OCI-LY7 (cell line): ENCODE results near the gene SAMM50. TPM values are rescaled to one million over a fixed set of nuclear protein-coding genes. Genes with fewer than 3 reads are reported as not detected.

ENCODE experiments used
- BruUV-seq: library from RNA; stranded (reverse); fragments of 400-500 nt; replicated peaks from 2 replicates; lab custom pipeline; 2021; lab: Mats Ljungman, UMichigan
- CTCF ChIA-PET: fragments of 300-600 bp; sonication (Branson Sonifier 250); formaldehyde crosslinking; loops from one replicate; lab custom pipeline; 2022; ENCODE audit warnings: antibody characterized with exemption; ENCODE audit not compliant: unreplicated experiment; lab: Charles Lee
- POLR2A ChIA-PET: fragments of 300-600 bp; sonication (Branson Sonifier 250); formaldehyde crosslinking; loops from one replicate; lab custom pipeline; 2022; ENCODE audit warnings: antibody characterized with exemption; lab: Charles Lee
- DNase-seq: peaks from one replicate; pipeline ENCODE4 v3.0.0-alpha.2; 2015; ENCODE audit warnings: low spot score
- H2AFZ ChIP-seq: fragments of 200-600 bp; sonication (generic), shearing (Covaris generic); 2 replicates; pipeline ENCODE4 v1.6.1; 2014; ENCODE audit warnings: mild to moderate bottlenecking, antibody characterized with exemption, low read length, moderate library complexity
- H3K27ac ChIP-seq: fragments of 200-600 bp; sonication (generic); 2 replicates; pipeline ENCODE4 v1.5.1; 2014; ENCODE audit warnings: mixed run types, low read depth, mild to moderate bottlenecking, moderate library complexity, low read length, inconsistent platforms; ENCODE audit not compliant: poor library complexity, severe bottlenecking
- H3K36me3 ChIP-seq: fragments of 200-600 bp; sonication (generic); 2 replicates; pipeline ENCODE4 v1.6.1; 2014; ENCODE audit warnings: mild to moderate bottlenecking, antibody characterized with exemption, low read length, moderate library complexity, mixed read lengths; ENCODE audit not compliant: insufficient read depth
- H3K4me1 ChIP-seq: fragments of 200-600 bp; sonication (generic); 2 replicates; pipeline ENCODE4 v1.5.1; 2014; ENCODE audit warnings: mild to moderate bottlenecking, low read length; ENCODE audit not compliant: insufficient read depth, poor library complexity, severe bottlenecking
- H3K4me2 ChIP-seq: fragments of 200-600 bp; sonication (generic); 2 replicates; pipeline ENCODE4 v1.6.1; 2014; ENCODE audit warnings: mild to moderate bottlenecking, low read length
- H3K4me3 ChIP-seq: fragments of 200-600 bp; sonication (generic); 2 replicates; pipeline ENCODE4 v1.5.1; 2014; ENCODE audit warnings: mild to moderate bottlenecking, low read depth, low read length; ENCODE audit not compliant: poor library complexity, severe bottlenecking
- H3K79me2 ChIP-seq: fragments of 200-600 bp; sonication (generic); 2 replicates; pipeline ENCODE4 v1.6.1; 2016; ENCODE audit warnings: low read depth, mild to moderate bottlenecking, low read length, moderate library complexity, mixed read lengths; ENCODE audit not compliant: insufficient read depth
- H3K9me2 ChIP-seq: fragments of 200-600 bp; sonication (generic); 2 replicates; pipeline ENCODE4 v1.6.1; 2016; ENCODE audit warnings: mild to moderate bottlenecking, low read length, mixed read lengths; ENCODE audit not compliant: insufficient read depth
- H3K9me3 ChIP-seq: fragments of 200-600 bp; sonication (generic); 2 replicates; pipeline ENCODE4 v1.6.1; 2014; ENCODE audit warnings: mild to moderate bottlenecking, mixed run types, low read length, mixed read lengths
- H4K20me1 ChIP-seq: fragments of 200-600 bp; sonication (generic); 2 replicates; pipeline ENCODE4 v1.6.1; 2014; ENCODE audit warnings: mild to moderate bottlenecking, antibody characterized with exemption, low read length, moderate library complexity, mixed read lengths; ENCODE audit not compliant: insufficient read depth
- EZH2phosphoT487 ChIP-seq: fragments of 200-600 bp; sonication (generic); IDR thresholded peaks from 2 replicates; pipeline ENCODE4 v1.6.1; 2018; ENCODE audit warnings: low read depth, borderline replicate concordance, mild to moderate bottlenecking, mixed run types, antibody characterized with exemption, low read length, moderate library complexity, mixed read lengths
- intact Hi-C: fragments of 100-400 bp; cut with micrococcal nuclease; formaldehyde crosslinking; loops from one replicate; pipeline ENCODE4 v1.10.0; 2022; ENCODE audit not compliant: unreplicated experiment
- total RNA-seq, 2 experiments: library from RNA; depleted of rRNA in 1 of 2; stranded (reverse); fragments of >200 nt in 1 of 2; shearing (Covaris generic) in 1 of 2; gene quantifications; 2 replicates each; pipeline ENCODE4 v1.2.3, GENCODE V29; 2014 to 2022
- TF ChIP-seq, protein P1 (sequence below): fragments of 200-600 bp; sonication (generic); conservative IDR thresholded peaks from 2 replicates; pipeline ENCODE4 v1.5.1; 2014; ENCODE audit warnings: mild to moderate bottlenecking, antibody characterized with exemption, low read length, moderate library complexity, mixed read lengths

SAMM50 gene
- total RNA-seq, 2 experiments from 2014 or later = 34.6 to 72.9 TPM

DNA sequence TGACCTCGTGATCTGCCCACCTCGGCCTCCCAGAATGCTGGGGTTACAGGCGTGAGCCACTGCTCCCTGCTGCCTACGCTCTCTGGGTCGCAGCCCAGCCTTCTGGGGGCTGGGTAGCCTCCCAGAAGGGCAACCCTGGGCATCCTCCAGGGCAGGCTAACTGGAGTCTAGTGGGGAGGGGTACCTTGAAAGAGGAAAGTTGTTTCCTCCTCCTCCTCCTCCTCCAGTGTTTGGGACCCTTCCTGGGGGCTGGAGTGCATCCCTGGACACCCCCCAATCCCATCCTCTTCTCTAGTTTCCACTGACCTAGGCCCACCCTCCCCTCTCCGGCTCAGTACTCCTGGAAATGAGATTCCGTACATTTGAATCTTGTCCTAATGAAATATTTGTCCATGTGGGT lies 30.4 kb upstream of the SAMM50 start:
- no peak overlapping the region for H3K27ac ChIP-seq
- H4K20me1 ChIP-seq = no peaks in the 10 kb centered on the region
- no peaks in the 10 kb centered on the region for H3K9me3 ChIP-seq
- no peaks in the 10 kb centered on the region for H3K79me2 ChIP-seq
- intact Hi-C loops = no loop called here
- no peaks in the 10 kb centered on the region for H3K4me1 ChIP-seq
- H3K4me2 ChIP-seq = no peak overlapping the region
- H3K4me3 ChIP-seq = no peak overlapping the region
- H3K9me2 ChIP-seq = no peaks in the 10 kb centered on the region
- CTCF ChIA-PET = no interaction called here
- BruUV-seq = no TSS peak
- no peak for DNase-seq
- TF ChIP-seq EZH2phosphoT487 = no peak
- TF ChIP-seq, protein P1, sequence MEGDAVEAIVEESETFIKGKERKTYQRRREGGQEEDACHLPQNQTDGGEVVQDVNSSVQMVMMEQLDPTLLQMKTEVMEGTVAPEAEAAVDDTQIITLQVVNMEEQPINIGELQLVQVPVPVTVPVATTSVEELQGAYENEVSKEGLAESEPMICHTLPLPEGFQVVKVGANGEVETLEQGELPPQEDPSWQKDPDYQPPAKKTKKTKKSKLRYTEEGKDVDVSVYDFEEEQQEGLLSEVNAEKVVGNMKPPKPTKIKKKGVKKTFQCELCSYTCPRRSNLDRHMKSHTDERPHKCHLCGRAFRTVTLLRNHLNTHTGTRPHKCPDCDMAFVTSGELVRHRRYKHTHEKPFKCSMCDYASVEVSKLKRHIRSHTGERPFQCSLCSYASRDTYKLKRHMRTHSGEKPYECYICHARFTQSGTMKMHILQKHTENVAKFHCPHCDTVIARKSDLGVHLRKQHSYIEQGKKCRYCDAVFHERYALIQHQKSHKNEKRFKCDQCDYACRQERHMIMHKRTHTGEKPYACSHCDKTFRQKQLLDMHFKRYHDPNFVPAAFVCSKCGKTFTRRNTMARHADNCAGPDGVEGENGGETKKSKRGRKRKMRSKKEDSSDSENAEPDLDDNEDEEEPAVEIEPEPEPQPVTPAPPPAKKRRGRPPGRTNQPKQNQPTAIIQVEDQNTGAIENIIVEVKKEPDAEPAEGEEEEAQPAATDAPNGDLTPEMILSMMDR = no peak
- no peak overlapping the region for H2AFZ ChIP-seq
- POLR2A ChIA-PET = no interaction called here
- H3K36me3 ChIP-seq = no peaks in the 10 kb centered on the region

DNA sequence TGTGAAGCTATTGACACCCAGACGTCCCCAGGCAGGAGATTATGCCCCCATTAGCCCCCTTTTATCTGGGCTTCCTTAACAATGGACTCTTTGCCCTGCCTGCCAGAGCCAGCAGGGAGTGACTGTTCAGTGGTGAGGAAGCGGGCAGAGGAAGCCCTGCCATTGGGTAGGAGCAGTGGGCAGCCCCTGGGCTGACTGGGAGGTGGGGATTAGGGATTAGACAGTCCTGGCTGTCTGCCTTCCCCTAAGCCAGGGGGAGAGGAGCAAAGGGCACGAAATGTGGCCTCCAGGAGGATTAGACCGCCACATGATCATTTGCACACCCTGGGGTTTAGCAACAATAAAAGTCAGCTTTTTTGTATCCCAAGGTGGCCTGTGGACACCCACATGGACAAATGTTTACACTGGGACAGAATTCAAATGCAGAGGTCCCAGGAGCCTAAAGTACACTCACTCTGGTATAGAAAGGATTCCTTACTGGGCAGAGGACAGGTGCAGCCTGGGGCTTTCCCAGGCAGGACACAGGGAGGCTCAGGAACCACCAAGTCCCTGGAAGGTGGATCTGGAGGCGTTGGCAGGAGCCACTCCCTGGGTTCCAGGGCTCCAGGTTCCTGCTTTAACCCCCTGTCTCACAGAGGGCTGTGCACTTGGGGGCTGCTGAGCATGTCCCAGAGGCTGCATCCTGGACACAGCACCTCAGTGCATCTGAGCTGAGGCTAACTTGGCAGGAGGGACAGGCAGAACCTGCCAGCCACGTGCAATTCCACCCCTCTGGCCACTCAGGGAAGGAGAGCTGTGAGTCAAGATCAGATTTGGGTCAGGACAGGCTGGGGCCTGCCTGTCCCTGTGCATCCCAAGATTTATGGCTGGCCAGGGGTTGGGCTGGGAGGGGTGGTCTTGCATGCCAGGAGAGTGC lies 29.6 kb upstream of the SAMM50 start:
- TF ChIP-seq, protein P1 = no peak
- no peak for TF ChIP-seq EZH2phosphoT487
- no peaks in the 10 kb centered on the region for H3K9me3 ChIP-seq
- no peak for DNase-seq
- H3K36me3 ChIP-seq = no peaks in the 10 kb centered on the region
- no peak overlapping the region for H3K4me2 ChIP-seq
- H3K4me3 ChIP-seq = no peak overlapping the region
- H3K4me1 ChIP-seq = no peaks in the 10 kb centered on the region
- no peak overlapping the region for H3K27ac ChIP-seq
- intact Hi-C loops = no loop called here
- no peak overlapping the region for H2AFZ ChIP-seq
- no peaks in the 10 kb centered on the region for H4K20me1 ChIP-seq
- H3K9me2 ChIP-seq = no peaks in the 10 kb centered on the region
- no TSS peak for BruUV-seq
- POLR2A ChIA-PET = no interaction called here
- H3K79me2 ChIP-seq = no peaks in the 10 kb centered on the region
- CTCF ChIA-PET = no interaction called here

DNA sequence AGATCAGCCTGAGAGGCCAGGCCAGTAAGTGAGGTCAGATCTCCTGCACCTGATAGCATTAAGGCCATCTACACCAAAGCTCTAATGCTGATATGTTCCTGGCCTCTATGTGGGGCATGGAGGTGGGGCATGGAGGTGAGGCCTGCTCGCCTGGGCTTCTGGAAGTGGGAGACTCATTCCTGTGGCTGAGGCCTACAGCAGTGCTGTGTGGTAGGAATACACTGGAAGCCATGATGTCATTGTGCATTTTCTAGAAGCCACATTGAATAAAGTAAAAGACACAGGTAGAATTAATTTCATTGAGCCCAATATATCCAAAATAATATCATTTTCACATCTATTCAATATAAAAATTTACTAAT lies 28.9 kb upstream of the SAMM50 start:
- no peaks in the 10 kb centered on the region for H3K4me1 ChIP-seq
- no peaks in the 10 kb centered on the region for H3K9me2 ChIP-seq
- no TSS peak for BruUV-seq
- no peak overlapping the region for H3K4me3 ChIP-seq
- CTCF ChIA-PET = no interaction called here
- no peaks in the 10 kb centered on the region for H3K79me2 ChIP-seq
- POLR2A ChIA-PET = no interaction called here
- no peak overlapping the region for H2AFZ ChIP-seq
- H3K36me3 ChIP-seq = no peaks in the 10 kb centered on the region
- TF ChIP-seq EZH2phosphoT487 = no peak
- TF ChIP-seq, protein P1 = no peak
- no peaks in the 10 kb centered on the region for H4K20me1 ChIP-seq
- H3K27ac ChIP-seq = no peak overlapping the region
- H3K4me2 ChIP-seq = no peak overlapping the region
- no peaks in the 10 kb centered on the region for H3K9me3 ChIP-seq
- no peak for DNase-seq
- intact Hi-C loops = no loop called here
